Right lobe of liver (tissue), 6 donors: Measurements from ENCODE around the gene RYR3. TPM values are rescaled to one million over a fixed set of nuclear protein-coding genes. Genes with fewer than 3 reads are reported as not detected.

ENCODE experiments used
- ATAC-seq, 4 donors: fragments of 200-7000 bp; cut with Tn5 transposase; one replicate each; pipeline ENCODE4 v1.9.1; 2020; ENCODE audit warnings: mild to moderate bottlenecking in 4 of 4, moderate library complexity in 4 of 4
- DNase-seq, 3 donors: peaks; one replicate each; pipeline ENCODE4 v3.0.0-alpha.2; 2020
- H3K27ac ChIP-seq, 3 donors: fragments of 200-600 bp; one replicate each; pipeline ENCODE4 v1.8.0; 2022
- H3K27me3 ChIP-seq, 2 donors: fragments of 200-600 bp; one replicate each; pipeline ENCODE4 v1.8.0; 2022
- H3K36me3 ChIP-seq, 4 donors: fragments of 200-600 bp; sonication (generic) in 1 of 4; one replicate each; pipeline versions ENCODE4 v1.5.1 to v1.8.0; 2017 to 2022; ENCODE audit warnings: control low read depth in 1 of 4
- H3K4me1 ChIP-seq, 4 donors: fragments of 200-600 bp; sonication (generic) in 1 of 4; one replicate each; pipeline versions ENCODE4 v1.5.1 to v1.8.0; 2017 to 2022; ENCODE audit warnings: control low read depth in 1 of 4
- H3K4me3 ChIP-seq, 3 donors: fragments of 200-600 bp; one replicate each; pipeline ENCODE4 v1.8.0; 2022
- H3K9me3 ChIP-seq, 4 donors: fragments of 200-600 bp; sonication (generic) in 1 of 4; one replicate each; pipeline versions ENCODE4 v1.5.1 to v1.8.0; 2017 to 2022; ENCODE audit warnings: control low read depth in 1 of 4
- CTCF ChIP-seq, 4 donors: fragments of 200-600 bp in 3 of 4; fragments of 450-650 bp in 1 of 4; IDR thresholded peaks; one replicate each; pipeline versions ENCODE4 v1.5.1 to v1.8.0; 2016 to 2022; ENCODE audit warnings: antibody characterized with exemption in 4 of 4, mild to moderate bottlenecking in 2 of 4
- POLR2A ChIP-seq: fragments of 450-650 bp; IDR thresholded peaks from one replicate; pipeline ENCODE4 v1.6.1; 2017; ENCODE audit warnings: antibody characterized with exemption, mild to moderate bottlenecking
- WGBS: methylation state at CpG from one replicate; pipeline ENCODE4 v1.1.6; 2018; ENCODE audit warnings: low coverage, low lambda C conversion rate; ENCODE audit not compliant: insufficient coverage; ENCODE audit errors: missing lambda C conversion rate; 5-methylcytosine and 5-hydroxymethylcytosine counted together
- intact Hi-C, 2 donors: fragments of 100-400 bp; cut with DNase I; formaldehyde crosslinking; loops; one replicate each; pipeline versions ENCODE4 v1.11.2 to v1.14.1; 2022
- total RNA-seq, 6 experiments: library from RNA; depleted of rRNA in 2 of 6; stranded (reverse); fragments of >200 nt in 2 of 6; fragmentation: NEBNext Ultra II Directional in 3 of 6; extraction: Animal tissue kit (Norgen Biotek cat#: 25700) in 3 of 6; gene quantifications; one replicate each; pipeline versions ENCODE4 v1.1.0 to v1.2.4, GENCODE V29; 2016 to 2023
- donor health status: DM: no; HTN: yes; CAD: no.
- donor health status: DM: no; HTN: no; CAD: no.
- donor health status: DM: no; HTN: no; CAD: no.
- donor health status: DM: no; HTN: yes; CAD: no.
- donor health status: DM: no; HTN: yes; CAD: no.

The RYR3 gene
- total RNA-seq, 6 experiments from 2014 or later: under 0.01 to 0.31 (median 0.05) TPM; not detected in 3

- DNase-seq: no peak
Measured at GRCh38 chr15:33903661-33904060, 592.9 kb downstream of the RYR3 start.

GRCh38 chr15:33907326-33907725 is 596.6 kb downstream of the RYR3 start:
- Histone ChIP-seq H3K4me3 (no peak overlapping the region), H3K9me3 (no peaks in the 10 kb centered on the region), H3K27me3 (no peaks in the 10 kb centered on the region), H3K27ac (no peak overlapping the region), H3K36me3 (no peaks in the 10 kb centered on the region), H3K4me1 (no peaks in the 10 kb centered on the region)
- intact Hi-C loops: no loop called here
- DNase-seq: no peak
- no peak for TF ChIP-seq POLR2A
- no peak for TF ChIP-seq CTCF (IDR thresholded peaks at IDR 0.05)
- no peak for ATAC-seq

More at GRCh38 chr15:33903661-33904060, 592.9 kb downstream of the RYR3 start:
- Histone ChIP-seq H3K27me3 (no peaks in the 10 kb centered on the region), H3K27ac (no peak overlapping the region), H3K4me1 (no peaks in the 10 kb centered on the region), H3K4me3 (no peak overlapping the region), H3K36me3 (no peaks in the 10 kb centered on the region), H3K9me3 (no peaks in the 10 kb centered on the region)
- WGBS: 85% methylated on average over 2 of the region's 2 CpGs
- ATAC-seq: no peak
- TF ChIP-seq CTCF (IDR thresholded peaks at IDR 0.05): no peak
- TF ChIP-seq POLR2A: no peak
- intact Hi-C loops: no loop called here

DNA sequence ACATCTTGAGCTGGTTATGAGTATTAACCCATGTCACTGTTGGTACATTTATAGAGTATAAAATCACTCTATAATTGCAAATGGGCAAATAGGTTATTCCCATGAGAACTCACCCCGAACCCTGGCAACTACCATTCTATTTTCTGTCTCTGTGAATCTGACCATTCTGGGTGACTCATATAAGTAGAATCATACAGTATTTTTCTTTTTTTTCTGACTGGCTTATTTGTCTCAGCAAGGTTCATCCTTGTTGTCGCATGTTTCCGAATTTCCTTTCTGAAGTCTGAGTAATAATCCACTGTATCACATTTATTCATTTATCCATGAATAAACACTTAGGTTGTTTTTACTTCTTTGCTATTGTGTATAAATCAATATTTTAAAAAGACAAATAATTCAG is 597.6 kb downstream of the RYR3 start:
- Histone ChIP-seq H3K4me1 (no peaks in the 10 kb centered on the region), H3K27ac (no peak overlapping the region), H3K4me3 (no peak overlapping the region), H3K9me3 (no peaks in the 10 kb centered on the region), H3K27me3 (no peaks in the 10 kb centered on the region), H3K36me3 (no peaks in the 10 kb centered on the region)
- ATAC-seq: no peak
- DNase-seq: no peak
- no peak for TF ChIP-seq CTCF (IDR thresholded peaks at IDR 0.05)
- no peak for TF ChIP-seq POLR2A
- intact Hi-C loops: no loop called here
- WGBS: 92% methylated on average over 3 of the region's 3 CpGs

- Histone ChIP-seq H3K36me3 (no peaks in the 10 kb centered on the region), H3K4me1 (no peaks in the 10 kb centered on the region), H3K4me3 (no peak overlapping the region), H3K27ac (no peak overlapping the region), H3K27me3 (no peaks in the 10 kb centered on the region), H3K9me3 (no peaks in the 10 kb centered on the region)
- DNase-seq: no peak
- WGBS: 94% methylated on average over 3 of the region's 3 CpGs
- intact Hi-C loops: no loop called here
- TF ChIP-seq CTCF (IDR thresholded peaks at IDR 0.05): no peak
- TF ChIP-seq POLR2A: no peak
- no peak for ATAC-seq
Measured at GRCh38 chr15:33910741-33911140, 600.0 kb downstream of the RYR3 start.

GRCh38 chr15:33912326-33912725 is 601.6 kb downstream of the RYR3 start:
- TF ChIP-seq CTCF (IDR thresholded peaks at IDR 0.05) (no peak), POLR2A (no peak)
- Histone ChIP-seq H3K27ac (no peak overlapping the region), H3K9me3 (no peaks in the 10 kb centered on the region), H3K27me3 (no peaks in the 10 kb centered on the region), H3K36me3 (no peaks in the 10 kb centered on the region), H3K4me1 (no peaks in the 10 kb centered on the region), H3K4me3 (no peak overlapping the region)
- intact Hi-C loops: no loop called here
- peak in 2 of 4 donors; percentile 21 to 26 for ATAC-seq
- DNase-seq: no peak
